Mononuclear cell (primary cell): ENCODE data around the gene ATXN7L1. TPM values are rescaled to one million over a fixed set of nuclear protein-coding genes. Genes with fewer than 3 reads are reported as not detected.
"Not testable (repeated sequence)": the region's sequence is repeated elsewhere in the genome, so short reads cannot be mapped to it uniquely, and the experiment has no call there.

Source experiments
- H3K27me3 ChIP-seq: 2 replicates; pipeline ENCODE4 v1.6.0; 2011; ENCODE audit warnings: low read length, control low read depth; ENCODE audit not compliant: insufficient read depth
- H3K4me1 ChIP-seq: 2 replicates; pipeline ENCODE4 v1.5.1; 2011; ENCODE audit warnings: mild to moderate bottlenecking, low read length, control low read depth; ENCODE audit not compliant: insufficient read depth
- H3K4me3 ChIP-seq: 2 replicates; pipeline ENCODE4 v1.5.1; 2011; ENCODE audit warnings: mild to moderate bottlenecking, low read length, moderate library complexity
- H3K9me3 ChIP-seq: 2 replicates; pipeline ENCODE4 v1.5.1; 2011; ENCODE audit warnings: low read depth, mild to moderate bottlenecking, control low read depth, low read length
- total RNA-seq: library from RNA; depleted of rRNA; stranded (reverse); fragments of >200 nt; gene quantifications from one replicate; pipeline ENCODE4 v1.2.3, GENCODE V29; 2012

Gene ATXN7L1
- total RNA-seq, 1 donor: 7.1 TPM

GRCh38 chr7:105857009-105857952, 19.1 kb downstream of the ATXN7L1 start:
- H3K4me1 ChIP-seq: peaks cover 15% of the 10 kb centered on the region
- no peaks in the 10 kb centered on the region for H3K27me3 ChIP-seq
- no peaks in the 10 kb centered on the region for H3K9me3 ChIP-seq
- H3K4me3 ChIP-seq: no peak overlapping the region

DNA sequence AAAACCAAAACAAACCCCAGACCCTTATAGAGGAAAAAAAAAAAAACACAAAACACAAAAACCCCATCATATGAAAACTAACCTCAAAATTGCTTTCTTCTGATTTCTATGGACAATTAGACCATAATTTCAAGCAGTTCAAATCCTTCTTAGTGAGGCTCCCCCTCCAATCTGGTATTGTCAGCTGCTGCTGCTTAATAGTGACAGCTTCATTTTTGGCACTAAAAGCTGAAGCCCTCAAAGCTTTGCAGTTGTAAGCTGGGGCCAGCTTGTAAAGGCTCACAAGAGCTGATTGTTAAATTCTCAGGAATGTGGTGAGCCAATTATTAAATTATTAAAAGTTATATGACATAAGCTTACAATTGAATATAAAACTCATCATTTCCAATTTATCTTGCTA, 21.9 kb downstream of the ATXN7L1 start:
- Histone ChIP-seq H3K4me3 (no peak overlapping the region), H3K27me3 (no peaks in the 10 kb centered on the region), H3K9me3 (no peaks in the 10 kb centered on the region), H3K4me1 (peaks cover 43% of the 10 kb centered on the region)

DNA sequence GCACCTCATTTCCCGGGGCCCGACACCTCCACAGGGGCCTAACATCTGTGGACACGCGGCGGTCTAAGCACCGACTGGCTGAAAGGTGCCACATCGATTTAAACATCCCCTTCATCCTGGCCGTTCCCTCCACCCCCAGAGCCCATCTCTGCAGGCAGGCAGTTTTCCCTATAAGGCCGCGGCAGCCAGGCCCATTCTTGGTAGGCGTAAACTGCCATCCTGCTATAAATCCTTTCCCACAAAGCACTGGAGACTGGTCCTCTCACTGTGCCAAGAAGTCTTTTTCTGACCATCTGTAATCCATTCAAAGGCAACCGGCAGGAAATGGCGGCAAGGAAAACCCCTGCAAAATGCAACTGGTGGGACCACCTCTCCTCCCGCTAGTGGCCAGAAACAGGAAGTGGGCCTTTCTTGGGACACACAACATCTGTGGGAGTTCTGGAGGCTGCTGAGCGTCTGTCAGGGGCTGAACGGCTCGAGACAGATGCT, 22.4 kb downstream of the ATXN7L1 start:
- H3K9me3 ChIP-seq: no peaks in the 10 kb centered on the region
- H3K4me3 ChIP-seq: no peak overlapping the region
- no peaks in the 10 kb centered on the region for H3K27me3 ChIP-seq
- peaks cover 48% of the 10 kb centered on the region for H3K4me1 ChIP-seq

DNA sequence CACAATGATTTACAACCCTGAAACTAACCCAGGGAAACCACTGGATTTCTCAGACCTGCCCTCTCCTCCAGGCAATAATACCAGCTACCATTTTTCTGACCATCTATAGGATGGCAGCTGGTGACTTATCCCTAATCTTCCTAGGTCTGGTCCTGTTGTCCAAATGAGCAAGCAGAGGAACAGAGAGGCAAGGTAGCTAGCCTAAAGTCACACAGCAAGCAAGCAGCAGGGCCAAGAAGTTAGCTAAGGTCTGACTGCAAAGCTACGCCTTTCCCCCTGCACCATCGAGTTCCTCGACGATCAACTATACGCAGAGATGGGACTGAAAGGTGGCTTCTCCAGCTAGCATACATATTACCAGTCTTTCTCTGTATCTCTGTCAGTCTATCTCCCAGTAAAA, 25.3 kb downstream of the ATXN7L1 start:
- no peaks in the 10 kb centered on the region for H3K27me3 ChIP-seq
- H3K4me1 ChIP-seq: peaks cover 38% of the 10 kb centered on the region
- no peak overlapping the region for H3K4me3 ChIP-seq
- H3K9me3 ChIP-seq: no peaks in the 10 kb centered on the region

GRCh38 chr7:105849122-105849855, 27.1 kb downstream of the ATXN7L1 start:
- H3K4me1 ChIP-seq: peaks cover 38% of the 10 kb centered on the region
- no peaks in the 10 kb centered on the region for H3K27me3 ChIP-seq
- H3K9me3 ChIP-seq: no peaks in the 10 kb centered on the region
- H3K4me3 ChIP-seq: no peak overlapping the region

- peaks cover 29% of the 10 kb centered on the region for H3K4me1 ChIP-seq
- no peak overlapping the region for H3K4me3 ChIP-seq
- no peaks in the 10 kb centered on the region for H3K9me3 ChIP-seq
- no peaks in the 10 kb centered on the region for H3K27me3 ChIP-seq
Measured at GRCh38 chr7:105846404-105846803, 30.0 kb downstream of the ATXN7L1 start.

- peaks cover 12% of the 10 kb centered on the region for H3K4me1 ChIP-seq
- H3K4me3 ChIP-seq, H3K9me3 ChIP-seq, H3K27me3 ChIP-seq: not testable (repeated sequence)
Measured at GRCh38 chr7:105844681-105845080, 31.7 kb downstream of the ATXN7L1 start.

- Histone ChIP-seq H3K4me3 (no peak overlapping the region), H3K27me3 (no peaks in the 10 kb centered on the region), H3K9me3 (no peaks in the 10 kb centered on the region), H3K4me1 (no peaks in the 10 kb centered on the region)
Measured at GRCh38 chr7:105841866-105842265, 34.5 kb downstream of the ATXN7L1 start.

GRCh38 chr7:105840981-105841749, 35.2 kb downstream of the ATXN7L1 start:
- no peaks in the 10 kb centered on the region for H3K27me3 ChIP-seq
- H3K4me1 ChIP-seq: no peaks in the 10 kb centered on the region
- no peaks in the 10 kb centered on the region for H3K9me3 ChIP-seq
- H3K4me3 ChIP-seq: no peak overlapping the region

GRCh38 chr7:105839266-105839665, 37.1 kb downstream of the ATXN7L1 start:
- Histone ChIP-seq H3K9me3 (no peaks in the 10 kb centered on the region), H3K4me3 (no peak overlapping the region), H3K4me1 (no peaks in the 10 kb centered on the region), H3K27me3 (no peaks in the 10 kb centered on the region)

DNA sequence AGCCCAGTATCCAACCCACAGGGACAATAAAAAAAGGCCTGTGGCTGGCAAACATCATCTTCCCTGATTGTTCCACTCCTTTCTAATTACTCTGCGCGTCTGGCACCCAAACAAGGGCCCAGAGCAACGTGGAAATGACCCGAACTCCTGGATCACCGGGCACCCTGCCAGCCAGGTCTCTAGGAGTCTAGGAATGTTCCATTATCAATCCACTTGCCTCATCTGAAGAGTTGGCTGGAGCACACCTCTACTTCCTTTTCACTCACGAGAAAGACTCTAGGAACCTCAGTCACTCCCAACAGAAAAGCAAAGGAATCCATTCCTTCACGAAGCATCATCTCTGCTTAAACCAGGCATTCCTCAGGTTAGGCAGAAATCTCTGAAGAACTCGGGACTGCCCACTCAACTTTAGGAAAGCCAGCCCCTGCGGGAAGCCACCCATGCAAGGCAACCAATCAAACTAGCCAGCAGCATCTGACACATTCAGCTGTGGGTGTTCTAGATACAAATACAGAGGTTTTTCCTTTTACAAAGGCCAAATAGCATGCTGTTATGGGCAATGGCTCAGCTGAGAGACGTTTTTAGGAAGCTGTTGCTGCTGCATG, 37.7 kb downstream of the ATXN7L1 start:
- Histone ChIP-seq H3K27me3 (no peaks in the 10 kb centered on the region), H3K4me1 (no peaks in the 10 kb centered on the region)

DNA sequence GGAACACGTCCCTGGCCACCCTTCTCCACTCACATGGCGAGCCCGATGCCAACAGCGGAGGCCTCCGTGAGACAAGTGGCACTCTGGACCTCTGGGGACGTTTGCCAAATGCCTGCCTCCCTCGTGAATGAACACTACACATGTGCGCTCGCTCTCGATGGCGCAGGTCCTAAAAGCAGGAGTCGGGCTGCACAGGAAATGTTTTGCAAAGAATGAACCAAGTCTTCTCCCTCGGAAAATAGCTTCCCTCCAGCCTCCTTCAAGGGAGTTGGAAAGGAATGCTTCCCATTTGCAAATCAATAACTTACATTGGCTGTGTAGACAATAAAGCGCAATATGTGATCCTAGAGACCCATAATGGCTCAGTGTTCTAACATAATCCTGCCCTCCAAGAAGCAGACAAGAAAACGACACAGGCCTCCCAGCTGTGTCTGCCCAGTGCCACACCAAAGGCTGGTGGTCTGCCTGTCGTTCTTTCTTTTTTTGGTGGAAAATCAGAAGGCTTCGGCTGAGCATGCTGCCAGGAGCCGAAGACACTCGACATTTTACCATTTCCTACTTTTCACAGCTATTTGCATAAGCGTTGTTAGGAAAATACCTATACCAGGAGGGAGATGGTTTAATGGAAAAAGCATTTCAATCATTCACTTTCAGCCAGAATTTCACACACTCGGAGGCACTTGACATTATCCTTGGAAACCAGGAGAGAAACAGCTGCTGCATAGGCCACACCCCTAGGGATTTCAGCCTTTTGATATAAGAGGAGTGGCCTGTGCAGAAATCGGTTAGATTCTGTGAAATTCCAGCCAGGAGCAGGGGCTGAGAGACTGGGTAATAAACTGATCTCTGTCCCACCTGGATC, 38.4 kb downstream of the ATXN7L1 start:
- Histone ChIP-seq H3K9me3 (no peaks in the 10 kb centered on the region), H3K4me3 (no peak overlapping the region), H3K27me3 (no peaks in the 10 kb centered on the region), H3K4me1 (peaks cover 3% of the 10 kb centered on the region)

More for the DNA sequence above, 37.7 kb downstream of the ATXN7L1 start:
- Histone ChIP-seq H3K9me3 (no peaks in the 10 kb centered on the region), H3K4me3 (no peak overlapping the region)

DNA sequence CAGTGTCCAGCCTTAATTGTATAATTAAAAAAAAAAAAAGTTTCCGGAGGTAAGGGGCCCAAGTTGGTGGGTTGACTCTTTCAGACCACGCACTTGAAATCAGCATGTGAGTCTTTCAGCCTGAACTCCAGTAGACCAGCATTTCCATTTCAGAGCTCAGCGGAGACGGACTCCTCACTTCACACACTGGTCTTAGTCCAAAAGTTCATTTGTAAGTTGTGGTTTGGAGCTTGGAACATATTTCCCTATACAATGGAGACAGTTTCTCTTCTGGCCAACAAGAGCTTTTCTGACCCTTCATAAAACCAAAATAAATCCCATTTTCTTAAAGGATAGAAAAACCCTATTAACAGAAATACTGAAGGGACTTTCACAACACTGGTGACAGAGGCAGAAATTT, 41.0 kb downstream of the ATXN7L1 start:
- Histone ChIP-seq H3K27me3 (no peaks in the 10 kb centered on the region), H3K4me3 (no peak overlapping the region), H3K4me1 (peaks cover 9% of the 10 kb centered on the region), H3K9me3 (no peaks in the 10 kb centered on the region)
